Activated CD8-positive, alpha-beta memory T cell treated with anti-CD3 and anti-CD28 coated beads, Interleukin-2, amount 50 U/mL, for 1 hour (primary cell): ENCODE data around the gene MAU2.

Experiments used
- DNase-seq: peaks from one replicate; pipeline ENCODE4 v3.0.0-alpha.2; 2020; ENCODE audit errors: extremely low read depth

MAU2 gene

GRCh38 chr19:19305696-19306095, 14.9 kb upstream of the MAU2 start:
- DNase-seq: no peak

GRCh38 chr19:19306191-19306590, 14.4 kb upstream of the MAU2 start:
- DNase-seq: no peak

DNA sequence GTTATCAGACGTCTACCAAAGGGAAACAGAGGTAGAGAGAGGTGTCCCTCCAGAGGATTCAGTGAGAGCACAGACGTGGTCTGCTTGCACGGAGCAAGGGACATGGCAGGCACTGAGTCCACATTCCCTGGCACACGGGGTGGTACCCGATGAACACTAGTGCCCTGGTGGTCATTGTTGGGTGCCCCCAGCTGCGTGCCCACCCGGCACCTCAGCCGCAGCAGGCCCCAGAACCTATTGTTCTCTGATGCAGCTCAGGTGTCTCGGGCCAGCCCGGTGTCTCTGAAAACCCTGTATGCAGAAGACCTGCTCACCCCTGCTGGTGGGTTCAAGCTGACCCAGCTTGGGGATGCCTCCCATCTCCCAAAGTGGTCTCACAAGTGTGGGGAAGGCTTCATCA, 12.3 kb upstream of the MAU2 start:
- no peak for DNase-seq

GRCh38 chr19:19315444-19315843, 5.2 kb upstream of the MAU2 start:
- DNase-seq: no peak

GRCh38 chr19:19316082-19316481, 4.5 kb upstream of the MAU2 start:
- DNase-seq: no peak

GRCh38 chr19:19319732-19320360, 783 bp upstream of the MAU2 start:
- no peak for DNase-seq

DNA sequence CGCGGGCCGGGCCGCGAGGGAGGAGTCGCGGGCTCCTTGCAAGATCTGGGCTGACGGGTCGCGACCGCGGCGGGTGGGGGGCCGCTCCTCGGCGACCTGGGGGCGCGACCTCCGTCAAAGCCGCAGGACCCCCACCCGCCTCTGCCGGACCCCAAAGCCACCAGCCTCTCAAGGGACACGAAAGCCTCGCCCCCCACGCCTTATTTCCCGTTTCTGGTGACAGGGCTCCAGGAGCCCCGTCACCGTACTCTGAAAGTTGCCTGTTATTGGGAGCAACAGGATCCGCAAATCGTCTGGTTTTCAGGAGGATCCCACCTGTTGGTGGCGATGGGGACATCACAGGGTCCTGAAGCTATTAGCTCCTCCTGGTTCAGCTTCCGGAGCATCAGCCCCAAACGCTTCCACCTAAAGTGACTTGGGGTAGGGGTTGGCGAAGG, 530 bp downstream of the MAU2 start:
- no peak for DNase-seq

DNA sequence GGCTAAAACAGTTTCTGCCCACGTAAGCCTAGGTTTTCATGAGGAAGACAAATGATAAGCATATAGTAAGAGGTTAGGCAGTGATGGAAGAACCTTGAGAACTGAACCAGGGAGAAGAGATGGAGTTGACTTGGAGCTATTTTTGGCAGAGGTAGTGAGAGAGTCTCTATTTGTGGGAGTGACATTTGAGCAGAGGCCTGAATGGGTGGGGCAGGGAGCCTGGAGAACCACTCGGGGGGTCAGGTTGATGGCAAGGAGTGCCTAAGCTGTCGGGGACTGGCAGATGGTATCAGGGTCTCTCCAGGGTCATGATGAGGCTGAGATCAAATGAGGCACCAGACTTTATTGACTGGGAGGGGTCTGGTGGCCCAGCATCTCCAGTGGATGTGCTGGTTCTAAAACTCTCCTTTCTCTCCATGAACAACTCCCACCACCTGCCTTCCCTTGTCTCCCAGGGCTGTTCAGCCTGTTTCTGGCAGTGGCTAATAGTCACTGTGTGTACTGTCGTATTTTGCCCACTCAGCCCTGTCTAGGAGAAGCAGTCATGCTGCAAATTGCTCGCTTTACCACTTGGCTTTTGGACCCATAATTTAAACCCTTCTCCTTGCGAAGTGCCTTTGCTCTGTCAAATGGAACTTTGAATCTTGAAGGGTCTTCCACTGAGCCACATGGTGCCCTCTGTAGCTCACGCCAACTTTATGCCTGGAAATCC, 3.6 kb downstream of the MAU2 start:
- no peak for DNase-seq

- DNase-seq: no peak
Measured at GRCh38 chr19:19327672-19328071, 7.0 kb downstream of the MAU2 start.

- no peak for DNase-seq
Measured at GRCh38 chr19:19329126-19329525, 8.5 kb downstream of the MAU2 start.

GRCh38 chr19:19334063-19334988, 13.7 kb downstream of the MAU2 start:
- DNase-seq: no peak

DNA sequence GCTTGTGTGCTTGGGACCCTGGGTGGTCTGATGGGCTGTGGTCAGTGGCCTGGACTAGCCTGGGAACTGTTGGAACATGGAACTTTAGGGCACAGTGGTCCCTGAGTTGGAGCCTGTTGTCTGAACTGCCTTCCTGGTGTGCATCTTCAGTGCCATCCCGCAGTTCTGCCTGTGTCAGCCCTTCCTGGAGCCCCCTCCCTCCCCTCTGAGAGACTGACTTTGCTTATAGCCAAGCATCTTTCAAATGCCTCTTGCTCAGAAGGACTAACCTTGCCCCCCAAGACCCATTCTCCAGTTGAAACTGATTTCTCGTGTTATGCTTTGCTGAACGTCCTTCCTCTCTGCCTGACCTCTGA, 14.3 kb downstream of the MAU2 start:
- no peak for DNase-seq

GRCh38 chr19:19335408-19336158, 15.0 kb downstream of the MAU2 start:
- no peak for DNase-seq

DNA sequence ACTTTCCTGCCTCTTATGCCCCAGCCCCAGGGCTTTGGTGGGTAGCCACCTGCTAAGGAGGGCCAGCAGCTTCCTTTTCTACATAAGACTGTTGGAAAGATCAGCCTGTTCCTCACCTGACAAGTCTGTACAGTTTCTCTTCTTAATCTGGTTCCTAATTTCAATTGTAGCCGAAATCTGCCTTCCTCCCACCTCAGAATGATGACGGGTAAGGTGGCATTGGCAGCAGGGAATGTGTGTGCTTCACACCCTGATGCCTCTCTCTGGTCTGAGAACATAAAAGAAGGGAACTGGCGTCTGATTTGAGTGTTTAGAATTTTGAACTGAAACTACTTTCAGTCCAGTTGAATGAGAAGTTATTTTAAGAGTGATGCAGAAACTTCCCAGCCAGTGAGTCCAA, 16.0 kb downstream of the MAU2 start:
- no peak for DNase-seq

- DNase-seq: no peak
Measured at GRCh38 chr19:19337120-19337519, 16.5 kb downstream of the MAU2 start.

GRCh38 chr19:19338082-19338481, 17.5 kb downstream of the MAU2 start:
- DNase-seq: no peak

DNA sequence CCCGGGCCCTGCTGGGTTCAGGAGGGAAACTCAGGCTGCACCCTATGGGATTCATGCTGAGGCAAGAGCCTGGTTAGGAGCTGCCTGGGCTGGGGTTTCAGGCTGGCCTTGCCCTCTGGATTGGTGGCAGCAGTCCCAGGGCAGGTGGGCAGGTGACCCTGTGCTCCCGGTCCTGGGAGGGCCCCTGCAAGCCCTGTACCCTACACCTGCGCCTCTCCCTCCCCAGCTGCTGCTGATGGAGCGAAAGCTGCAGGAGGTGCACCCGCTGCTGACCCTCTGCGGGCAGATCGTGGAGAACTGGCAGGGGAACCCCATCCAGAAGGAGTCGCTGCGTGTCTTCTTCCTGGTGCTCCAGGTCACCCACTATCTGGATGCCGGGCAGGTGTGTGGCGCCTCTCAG, 20.4 kb downstream of the MAU2 start:
- DNase-seq: no peak

- no peak for DNase-seq
Measured at GRCh38 chr19:19342086-19343015, 21.7 kb downstream of the MAU2 start.

DNA sequence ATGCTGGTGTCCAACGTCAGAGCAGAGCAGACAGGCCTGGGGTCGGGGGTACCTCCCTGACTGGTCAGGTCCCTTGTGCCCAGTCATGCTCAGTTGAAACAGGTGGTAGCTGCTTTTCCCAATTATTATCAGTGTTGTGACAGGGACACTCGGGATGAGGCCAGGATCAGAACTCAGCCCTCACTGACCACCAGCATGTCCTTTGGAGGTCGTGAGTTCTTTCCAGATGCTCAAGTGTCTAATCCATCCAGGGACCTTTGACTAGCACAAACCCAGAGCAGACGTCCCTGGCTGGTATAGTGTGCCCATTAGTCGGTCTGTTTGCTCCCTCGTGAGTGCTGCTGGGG, 22.4 kb downstream of the MAU2 start:
- DNase-seq: no peak

DNA sequence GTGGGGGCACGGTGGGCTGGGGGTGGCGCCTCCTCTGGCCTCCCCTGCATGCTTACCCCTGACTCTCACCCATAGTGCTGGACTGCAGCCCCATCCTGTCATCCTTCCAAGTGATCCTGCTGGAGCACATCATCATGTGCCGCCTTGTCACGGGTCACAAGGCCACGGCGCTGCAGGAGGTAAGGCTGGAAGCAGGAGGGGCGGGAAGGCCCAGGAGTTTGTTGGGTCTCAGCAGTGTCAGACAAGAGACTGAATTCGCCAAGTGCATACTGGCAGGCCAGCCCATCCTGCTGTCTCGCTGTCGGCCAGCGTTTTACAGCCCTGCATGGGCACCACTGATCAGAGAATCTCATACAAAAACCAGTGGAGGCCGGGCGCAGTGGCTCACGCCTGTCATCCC, 23.1 kb downstream of the MAU2 start:
- no peak for DNase-seq

- no peak for DNase-seq
Measured at GRCh38 chr19:19345232-19345631, 24.6 kb downstream of the MAU2 start.
